Measurements from ENCODE around the gene NOX4.

- TF ChIP-seq RARB (CRISPR knock-in tag; IDR thresholded peaks at IDR 0.05) (no peak), CTCF (IDR thresholded peaks at IDR 0.05) (no peak), JUNB (IDR thresholded peaks at IDR 0.05) (no peak), MAZ (IDR thresholded peaks at IDR 0.05; ENCODE audit: borderline replicate concordance, low read depth, low read length) (no peak), POLR2A (IDR thresholded peaks at IDR 0.05; ENCODE audit: low read length) (no peak), EP300 (IDR thresholded peaks at IDR 0.05) (no peak), USF2 (IDR thresholded peaks at IDR 0.05) (no peak), HDAC2 (IDR thresholded peaks at IDR 0.05) (no peak), ESRRA (IDR thresholded peaks at IDR 0.05; ENCODE audit: borderline replicate concordance, low read length) (no peak), KDM1A (IDR thresholded peaks at IDR 0.05; ENCODE audit: low read depth) (no peak), ZFP36 (IDR thresholded peaks at IDR 0.05; ENCODE audit: borderline replicate concordance, partially characterized antibody) (no peak), PHF8 (IDR thresholded peaks at IDR 0.05; ENCODE audit: borderline replicate concordance, low read depth) (no peak), HOXA7 (CRISPR knock-in tag; IDR thresholded peaks at IDR 0.05) (no peak), ZSCAN20 (CRISPR knock-in tag; IDR thresholded peaks at IDR 0.05) (no peak)
Observed at GRCh38 chr11:89458716-89459115, 32.5 kb downstream of the NOX4 start.

All from A549 (cell line).